GF-D8 (cell line): ENCODE results near the gene FARS2.
"Not testable (repeated sequence)": the region's sequence is repeated elsewhere in the genome, so short reads cannot be mapped to it uniquely, and the experiment has no call there.

Experiments used
- DNase-seq: peaks from one replicate; lab custom pipeline; 2025; lab: John Stamatoyannopoulos, UW

Gene FARS2

DNA sequence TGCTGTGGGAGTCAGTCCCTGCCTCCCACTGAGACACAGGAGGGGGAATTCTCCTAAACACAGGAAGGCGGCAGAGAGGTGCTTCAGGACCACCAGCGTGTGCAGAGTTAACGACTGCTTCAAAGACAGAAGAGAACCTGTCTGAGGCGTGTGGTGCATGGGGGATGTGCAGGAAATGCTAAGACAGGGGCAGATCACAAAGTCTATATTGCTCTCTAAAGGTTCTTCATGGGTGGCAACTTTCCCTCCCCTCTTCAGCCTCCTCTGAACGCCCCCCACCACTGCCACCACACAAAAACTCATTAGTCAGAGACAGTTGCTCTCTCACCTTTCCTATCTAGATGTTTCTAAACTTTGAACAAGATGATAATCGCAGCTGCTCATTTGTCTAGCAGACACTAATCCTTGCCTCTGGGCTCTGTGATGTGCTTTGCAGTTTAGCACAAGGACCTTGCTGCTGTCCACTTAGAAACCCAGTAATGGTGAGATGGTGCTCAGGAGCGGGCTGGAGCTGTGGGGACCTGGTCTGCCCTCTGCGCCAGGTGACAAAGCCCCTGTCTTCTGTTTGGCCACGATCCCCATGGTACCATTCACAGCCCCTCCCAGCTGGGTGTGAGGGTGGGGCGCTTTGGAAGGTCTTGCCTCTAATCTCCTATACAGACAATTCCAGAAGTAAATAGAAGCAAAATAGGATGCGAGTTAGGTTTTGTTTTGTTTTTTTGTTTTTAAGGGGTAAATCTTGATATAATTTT lies 525.8 kb downstream of the FARS2 start:
- no peak for DNase-seq

DNA sequence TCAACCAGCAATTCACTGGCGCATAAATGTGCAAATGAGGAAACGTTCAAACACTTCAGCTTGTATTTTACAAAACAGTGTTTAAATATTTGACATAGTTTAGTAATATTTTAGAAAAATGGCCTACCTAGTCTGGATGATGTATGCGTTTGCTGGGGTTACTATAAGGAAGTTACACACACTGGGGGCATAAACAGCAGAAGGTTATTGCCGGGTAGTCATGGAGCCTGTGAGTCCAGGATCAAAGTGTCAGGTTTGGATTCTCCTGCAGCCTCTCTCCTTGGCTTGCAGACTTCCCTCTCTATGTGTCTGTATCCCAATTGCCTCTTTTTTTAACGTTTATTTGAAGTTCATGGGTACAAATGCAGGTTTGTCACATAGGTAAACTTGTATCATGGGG lies 528.1 kb downstream of the FARS2 start:
- DNase-seq = not testable (repeated sequence)

- not testable (repeated sequence) for DNase-seq
Observed at GRCh38 chr6:5796555-5796954, 535.2 kb downstream of the FARS2 start.

DNA sequence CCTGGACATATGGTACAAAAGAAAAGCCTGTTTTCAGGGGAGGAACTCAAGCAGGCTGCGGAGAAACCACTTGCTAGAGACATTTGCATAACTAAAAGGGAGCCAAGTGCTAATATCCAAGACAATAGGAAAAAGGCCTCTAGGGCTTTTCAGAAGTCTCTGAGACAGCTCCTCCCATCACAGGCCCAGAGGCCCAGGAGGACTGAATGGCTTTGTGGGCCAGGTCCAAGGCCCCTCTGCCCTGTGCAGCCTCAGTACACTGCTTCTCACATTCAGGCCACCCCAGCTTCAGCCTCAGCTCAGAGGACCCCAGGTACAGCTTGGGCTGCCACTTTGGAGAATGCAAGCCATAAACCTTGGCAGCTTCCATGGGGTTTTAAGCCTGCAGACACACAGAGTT lies 545.1 kb downstream of the FARS2 start:
- DNase-seq = not testable (repeated sequence)

DNA sequence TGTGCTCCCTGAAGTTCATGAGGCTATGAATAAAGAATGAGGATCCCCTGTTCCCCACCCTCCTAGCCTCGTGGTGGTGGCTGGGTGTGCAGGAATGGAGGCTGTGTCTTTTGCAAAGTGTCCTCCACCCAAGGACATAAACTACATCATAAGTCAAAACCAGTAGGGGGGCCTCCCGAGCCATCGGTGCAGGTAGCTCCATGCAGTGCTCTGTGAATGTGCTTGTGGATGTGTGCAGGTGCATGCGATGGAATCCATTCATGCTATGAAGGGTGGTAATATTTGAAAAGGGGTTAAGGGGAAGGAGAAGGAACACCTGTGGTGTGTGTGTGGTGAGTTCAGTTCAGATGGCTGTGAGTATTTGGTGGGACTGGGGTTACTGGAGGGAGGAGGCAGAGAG lies 548.1 kb downstream of the FARS2 start:
- no peak for DNase-seq

GRCh38 chr6:5811997-5812396 lies 550.7 kb downstream of the FARS2 start:
- DNase-seq = no peak

DNA sequence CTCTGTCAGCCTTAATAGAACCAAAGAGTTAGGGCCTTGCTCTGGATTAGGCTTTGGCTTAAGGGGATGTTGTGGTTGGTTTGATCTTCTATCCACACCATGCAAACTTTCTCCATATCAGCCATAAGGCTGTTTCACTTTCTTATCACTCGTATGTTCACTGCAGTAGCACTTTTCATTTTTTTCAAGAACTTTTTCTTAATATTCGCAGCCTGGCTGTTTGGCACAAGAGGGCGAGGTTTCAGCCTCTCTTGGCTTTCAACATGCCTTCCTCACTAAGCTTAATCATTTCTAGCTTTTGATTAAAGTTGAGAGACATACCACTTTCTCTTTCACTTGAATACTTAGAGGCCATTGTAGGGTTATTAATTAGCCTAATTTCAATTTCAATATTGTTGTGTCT lies 552.3 kb downstream of the FARS2 start:
- DNase-seq = no peak

DNA sequence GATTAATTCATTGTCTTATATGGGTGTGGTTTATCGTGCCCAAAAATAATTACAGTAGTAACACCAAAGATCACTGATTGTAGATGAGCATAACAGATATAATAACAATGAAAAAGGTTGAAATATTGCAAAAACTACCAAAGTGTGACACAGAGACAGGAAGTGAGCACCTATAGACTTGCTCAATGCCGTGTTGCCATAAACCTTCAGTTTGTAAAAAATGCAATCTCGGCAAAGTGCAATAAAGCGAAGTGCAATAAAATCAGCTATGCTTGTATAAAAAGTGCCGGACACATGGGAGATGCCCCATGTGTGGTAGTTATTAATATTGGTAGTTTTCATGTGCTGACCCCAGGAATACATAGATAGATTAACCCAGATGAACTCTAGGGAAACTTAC lies 552.8 kb downstream of the FARS2 start:
- no peak for DNase-seq

DNA sequence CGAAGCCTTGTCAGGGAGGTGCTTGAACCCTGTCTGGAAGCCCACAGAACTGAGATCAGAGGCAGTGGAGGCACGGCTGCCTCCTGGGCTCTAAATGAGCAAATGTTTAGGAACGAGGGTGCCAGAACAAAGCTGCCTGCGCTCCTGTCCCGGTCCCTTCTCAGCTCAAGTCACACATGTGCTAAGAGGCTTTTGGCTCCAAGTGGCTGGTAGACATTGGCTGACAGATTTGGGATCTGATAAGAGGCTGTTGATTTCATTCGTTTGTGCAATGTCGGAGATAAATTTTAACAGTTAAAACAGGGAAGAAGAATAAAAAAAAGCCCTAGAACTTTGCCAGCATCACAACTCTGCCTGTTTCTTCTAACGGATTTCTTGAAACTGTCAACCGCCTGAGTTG lies 553.6 kb downstream of the FARS2 start:
- no peak for DNase-seq

DNA sequence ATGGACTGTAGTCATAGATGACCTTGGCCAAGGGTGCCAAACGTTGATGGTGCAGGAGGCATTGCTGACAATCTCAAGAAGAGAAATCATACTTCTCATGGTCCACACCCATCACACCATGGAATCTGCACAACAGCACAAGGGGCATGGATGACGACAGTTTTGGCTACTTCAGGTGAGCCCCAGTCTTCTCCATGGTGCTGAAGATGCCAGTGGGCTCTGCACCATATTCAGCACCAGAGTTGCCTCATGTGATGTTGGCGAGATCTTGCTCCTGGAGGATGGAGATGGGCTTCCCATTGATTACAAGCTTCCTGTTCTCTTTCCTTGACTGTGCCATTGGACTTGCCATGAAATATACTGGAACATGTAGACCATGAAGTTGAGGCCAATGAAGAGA lies 556.6 kb downstream of the FARS2 start:
- no peak for DNase-seq

DNA sequence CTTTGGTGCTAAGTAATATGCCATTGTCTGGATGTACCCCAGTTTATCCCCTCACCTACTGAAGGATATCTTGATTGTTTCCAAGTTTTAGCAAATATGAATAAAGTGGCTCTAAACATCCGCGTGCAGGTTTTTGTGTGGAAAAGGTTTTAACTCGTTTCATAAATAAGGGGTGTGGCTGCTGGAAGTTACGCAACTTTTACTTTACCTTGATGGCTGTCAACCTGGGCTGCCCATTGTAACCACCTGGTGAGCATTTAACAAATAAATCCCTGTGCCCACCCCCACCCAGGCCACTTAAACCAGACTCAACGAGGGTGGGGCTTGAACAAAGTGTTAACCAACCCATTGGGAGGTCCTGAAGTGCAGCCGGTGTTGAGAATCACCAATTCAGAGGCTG lies 557.6 kb downstream of the FARS2 start:
- DNase-seq = no peak
